A204.1 (cell line): ENCODE results near the gene PSMG3.
"Not testable (repeated sequence)": the region's sequence is repeated elsewhere in the genome, so short reads cannot be mapped to it uniquely, and the experiment has no call there.

Experiments
- FAIRE-seq: peaks from 2 replicates; lab custom pipeline; 2012; peaks lifted over from hg19 to GRCh38; lab: Jason Lieb, UNC

PSMG3 gene

DNA sequence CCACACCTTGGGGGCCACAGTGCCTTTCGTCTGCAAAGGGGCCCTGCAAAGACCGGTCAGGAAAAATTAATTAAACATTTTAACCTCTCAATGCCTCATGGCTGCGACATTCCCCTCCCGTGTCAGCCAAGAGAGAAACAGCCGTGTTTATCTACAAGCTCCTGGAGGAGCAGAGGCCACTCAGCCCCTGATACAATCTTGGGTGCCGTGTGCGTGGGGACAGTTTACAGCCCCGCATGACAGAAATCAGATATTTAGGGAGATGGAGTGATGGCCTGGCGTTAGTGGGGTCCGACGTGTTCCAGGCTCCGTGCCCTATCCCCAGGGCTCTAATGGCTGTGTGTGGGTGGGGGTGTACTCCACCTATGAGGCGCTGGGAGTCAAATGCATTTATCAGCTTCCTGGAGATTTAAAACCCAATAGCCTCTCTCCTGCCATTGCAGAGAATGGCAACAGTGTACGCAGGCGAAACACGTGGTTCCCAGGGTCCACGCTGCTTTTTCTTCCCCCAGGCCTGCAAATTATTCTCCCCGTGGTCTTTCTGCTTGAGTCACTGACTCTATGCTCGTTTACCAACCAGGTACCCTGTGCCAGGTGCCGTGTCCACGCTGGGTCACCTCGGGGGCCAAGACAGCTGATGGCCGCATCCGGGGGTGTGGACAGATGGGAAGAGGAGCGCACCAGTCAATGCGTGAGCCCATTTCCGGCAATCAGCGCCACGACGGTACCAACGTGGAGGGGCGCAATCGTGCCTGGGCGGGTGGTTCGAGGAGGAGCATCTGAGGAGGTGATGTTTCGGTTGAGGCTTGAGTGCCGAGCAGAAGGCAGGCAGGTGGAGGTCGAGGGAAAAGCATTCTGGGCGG lies 26.6 kb upstream of the PSMG3 start:
- FAIRE-seq, result no peak

DNA sequence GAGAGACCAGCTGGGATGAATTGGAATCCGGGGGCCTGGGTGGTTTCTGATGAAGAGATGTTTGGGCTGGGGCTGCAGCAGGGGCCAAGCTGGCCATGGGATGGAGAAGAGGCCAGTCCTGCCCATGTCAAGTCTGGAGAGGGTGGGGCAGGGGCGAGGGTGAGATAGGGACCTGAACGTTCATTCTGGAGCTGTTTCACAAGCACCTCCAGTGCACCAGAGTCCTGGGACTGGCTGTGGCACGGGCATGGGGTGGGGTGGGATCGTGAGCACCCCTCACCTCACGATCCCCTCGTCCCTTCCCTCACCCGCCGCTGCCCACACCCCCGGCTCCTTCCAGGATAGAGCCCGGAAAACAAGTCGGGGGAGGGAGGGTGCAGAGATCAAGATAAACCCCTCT lies 25.8 kb upstream of the PSMG3 start:
- no peak for FAIRE-seq

DNA sequence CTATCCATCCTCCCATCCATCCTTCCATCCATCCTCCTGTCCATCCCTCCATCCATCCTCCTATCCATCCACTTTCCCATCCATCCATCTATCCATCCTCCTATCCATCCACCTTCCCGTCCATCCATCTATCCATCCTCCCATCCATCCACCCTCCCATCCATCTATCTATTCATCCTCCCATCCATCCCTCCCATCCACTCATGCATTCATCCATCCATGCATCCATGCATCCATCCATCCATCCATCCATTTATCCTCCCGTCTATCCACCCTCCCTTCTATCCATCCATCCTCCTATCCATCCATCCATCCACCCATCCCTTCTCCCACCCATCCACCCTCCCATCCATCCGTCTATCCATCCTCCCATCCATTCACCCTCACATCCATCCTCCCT lies 25.2 kb upstream of the PSMG3 start:
- no peak for FAIRE-seq

GRCh38 chr7:1593904-1594421 lies 24.1 kb upstream of the PSMG3 start:
- FAIRE-seq, result no peak

GRCh38 chr7:1593091-1593866 lies 23.4 kb upstream of the PSMG3 start:
- FAIRE-seq, result no peak

DNA sequence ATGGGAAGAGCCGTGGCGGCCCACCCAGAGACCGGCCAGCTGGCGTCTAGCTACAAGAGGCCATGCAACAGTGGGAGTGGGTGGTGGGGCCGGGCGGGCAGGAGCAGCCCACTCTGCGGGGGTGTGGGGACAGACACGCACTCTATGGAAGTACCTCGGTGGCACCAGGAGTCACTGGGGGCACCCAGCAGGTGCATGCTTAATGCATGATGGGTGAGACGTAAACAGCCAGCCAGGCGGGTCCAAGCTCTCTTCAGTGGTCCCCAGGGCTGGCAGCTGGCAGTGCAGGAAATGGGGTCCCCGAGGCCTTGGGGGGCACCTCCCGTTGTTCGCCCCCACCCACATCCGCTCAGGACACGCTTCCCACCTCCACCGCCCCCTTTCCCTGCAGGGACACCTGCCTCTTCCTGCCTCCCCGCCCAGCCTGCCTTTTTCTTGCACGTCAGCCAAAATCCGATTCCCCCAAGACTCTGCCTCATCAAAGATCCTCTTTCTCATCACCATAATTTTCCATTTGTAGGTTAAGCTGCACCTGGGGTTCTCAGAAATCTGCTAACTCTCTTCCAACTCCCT lies 22.6 kb upstream of the PSMG3 start:
- FAIRE-seq, result no peak

GRCh38 chr7:1591876-1592275 lies 22.0 kb upstream of the PSMG3 start:
- FAIRE-seq, result no peak

DNA sequence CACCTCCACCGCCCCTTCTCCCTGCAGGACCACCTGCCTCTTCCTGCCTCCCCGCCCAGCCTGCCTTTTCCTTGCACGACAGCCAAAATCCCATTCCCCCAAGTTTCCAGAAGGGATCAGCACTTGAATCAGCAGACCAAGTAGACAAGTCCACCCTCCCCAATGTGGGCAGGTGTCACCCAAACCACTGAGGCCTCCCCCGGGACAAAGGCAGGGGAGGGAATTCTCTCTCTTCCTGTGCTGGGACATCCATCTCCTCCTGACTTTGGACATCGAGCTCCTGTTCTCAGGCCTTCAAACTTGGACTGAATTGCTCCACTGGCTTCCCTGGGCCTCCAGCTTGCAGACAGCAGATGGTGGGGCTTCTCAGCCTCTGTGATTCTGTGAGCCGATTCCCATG lies 21.6 kb upstream of the PSMG3 start:
- no peak for FAIRE-seq

GRCh38 chr7:1590887-1591286 lies 21.1 kb upstream of the PSMG3 start:
- no peak for FAIRE-seq

- no peak for FAIRE-seq
Observed at GRCh38 chr7:1590476-1590875, 20.6 kb upstream of the PSMG3 start.

- FAIRE-seq, result no peak
Observed at GRCh38 chr7:1588978-1589377, 19.1 kb upstream of the PSMG3 start.

DNA sequence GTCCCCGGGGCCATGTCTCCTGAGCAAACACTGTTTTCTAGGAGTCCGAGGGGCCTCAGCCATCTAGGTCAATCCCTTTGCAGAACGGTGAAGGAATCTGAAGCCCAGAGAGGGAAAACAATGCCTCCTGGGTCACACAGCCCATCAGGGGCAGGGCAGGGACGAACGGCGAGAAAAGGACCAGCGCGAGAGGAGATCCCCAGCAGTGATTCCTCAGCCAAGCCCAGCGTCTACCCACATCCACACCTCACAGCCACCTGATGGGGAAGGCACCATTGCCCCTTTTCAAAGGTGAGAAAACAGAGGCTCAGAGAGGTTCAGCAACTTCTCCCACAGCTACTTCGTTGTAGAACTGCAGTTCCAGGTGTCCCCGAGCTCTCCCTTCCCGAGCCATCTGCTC lies 17.9 kb upstream of the PSMG3 start:
- FAIRE-seq, result no peak

DNA sequence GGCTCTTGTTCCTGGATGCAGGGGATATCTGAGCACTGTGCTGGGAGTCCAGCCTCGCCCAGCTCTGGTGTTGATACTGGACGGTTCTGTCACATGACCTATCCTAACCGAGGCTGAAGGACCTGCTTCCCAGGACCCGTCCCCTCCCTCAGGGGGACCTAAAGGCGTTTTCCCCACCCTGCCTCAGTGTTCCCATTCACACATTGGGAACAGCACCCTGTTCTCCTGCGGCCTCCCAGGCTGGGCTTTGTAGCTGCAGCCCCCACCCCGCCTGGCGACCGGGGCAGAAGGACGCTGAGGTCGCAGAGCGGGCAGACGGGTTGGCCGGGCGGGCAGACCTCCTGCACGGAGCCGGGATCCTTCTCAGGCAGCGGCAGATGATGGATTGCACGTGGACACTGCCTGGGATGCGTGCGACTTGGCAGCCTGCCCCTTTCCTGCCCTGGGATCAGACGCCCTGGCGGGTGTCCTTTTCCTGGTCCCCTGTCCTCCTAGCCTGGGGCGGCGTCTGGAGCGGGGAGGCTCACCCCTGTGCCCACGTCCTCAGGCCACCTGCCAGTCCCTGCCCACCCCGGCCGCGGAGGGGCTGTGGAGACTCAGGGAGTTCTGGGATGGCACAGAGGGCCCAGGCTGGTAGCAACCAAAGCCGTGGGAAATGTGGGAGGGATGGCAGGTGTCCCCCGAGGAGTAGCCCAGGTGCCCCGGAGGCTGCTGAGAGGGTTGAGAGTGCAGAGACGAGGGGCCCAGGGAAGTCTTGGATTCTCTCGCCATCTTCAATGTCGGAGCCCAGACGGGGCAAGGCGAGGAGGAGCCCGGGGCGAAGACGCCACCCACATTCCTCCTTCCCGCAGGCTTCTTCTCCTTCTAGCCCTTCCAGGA lies 17.2 kb upstream of the PSMG3 start:
- no peak for FAIRE-seq

- no peak for FAIRE-seq
Observed at GRCh38 chr7:1586126-1586826, 16.4 kb upstream of the PSMG3 start.

DNA sequence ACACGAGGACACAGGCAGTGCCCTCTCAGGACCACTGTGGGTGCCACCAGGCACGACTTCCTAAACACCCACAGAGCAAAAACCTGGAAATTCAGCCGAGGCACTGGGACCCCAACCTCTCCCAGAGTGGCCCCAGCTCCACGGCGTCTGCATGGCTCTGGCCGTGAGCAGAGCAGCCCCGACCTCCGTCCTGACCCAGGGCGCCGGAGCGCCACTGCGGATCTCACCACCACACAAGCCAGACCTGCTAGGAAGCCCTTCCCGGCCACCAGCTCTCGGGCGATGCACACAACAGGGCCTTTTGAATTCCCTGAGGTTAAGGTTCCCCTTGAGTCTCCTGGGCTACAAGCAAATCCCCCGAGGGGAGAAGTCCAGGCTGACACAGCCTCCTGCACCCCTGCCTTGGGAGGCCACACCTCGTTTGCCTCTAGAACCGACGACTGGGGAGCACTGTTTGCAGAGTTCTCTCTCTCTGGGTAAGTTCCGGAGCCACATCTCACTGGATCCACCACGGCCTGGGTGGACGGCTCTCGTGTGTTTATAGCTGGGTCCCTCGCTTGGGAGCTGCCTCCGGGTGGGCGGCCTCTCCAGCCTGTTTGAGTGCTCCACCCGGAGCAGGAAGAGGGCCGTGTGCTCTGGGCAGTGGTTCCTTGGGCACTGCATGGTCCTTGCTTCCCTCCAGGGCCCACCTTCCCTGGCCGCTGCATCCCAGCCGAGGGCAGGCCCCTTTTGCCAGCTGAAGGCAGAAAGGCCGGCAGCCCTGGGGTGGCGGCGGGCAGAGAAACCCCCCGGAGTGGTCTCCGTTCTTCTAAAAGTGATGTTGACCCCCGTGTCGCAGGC lies 15.5 kb upstream of the PSMG3 start:
- no peak for FAIRE-seq

DNA sequence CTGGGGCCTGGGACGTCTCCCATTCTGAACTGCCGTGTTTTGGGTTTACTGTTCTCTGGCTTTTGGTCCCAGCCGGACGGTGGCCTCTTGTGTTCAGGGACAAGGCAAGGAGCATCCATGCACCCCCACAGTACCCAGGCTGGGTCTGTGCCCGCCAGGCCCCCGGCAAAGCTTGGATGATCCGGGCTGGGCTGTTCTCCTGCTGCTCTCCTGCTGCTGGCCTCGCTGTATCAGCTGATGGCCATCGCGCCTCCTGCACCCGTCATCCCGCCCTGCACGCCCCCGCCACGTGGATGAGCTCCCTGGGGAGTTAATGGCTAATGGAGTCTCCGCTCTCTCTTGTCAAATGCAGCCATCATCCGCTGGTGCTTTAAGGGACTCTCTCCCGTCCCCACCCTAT lies 14.9 kb upstream of the PSMG3 start:
- FAIRE-seq, result no peak

- not testable (repeated sequence) for FAIRE-seq
Observed at GRCh38 chr7:1583241-1583930, 13.6 kb upstream of the PSMG3 start.

DNA sequence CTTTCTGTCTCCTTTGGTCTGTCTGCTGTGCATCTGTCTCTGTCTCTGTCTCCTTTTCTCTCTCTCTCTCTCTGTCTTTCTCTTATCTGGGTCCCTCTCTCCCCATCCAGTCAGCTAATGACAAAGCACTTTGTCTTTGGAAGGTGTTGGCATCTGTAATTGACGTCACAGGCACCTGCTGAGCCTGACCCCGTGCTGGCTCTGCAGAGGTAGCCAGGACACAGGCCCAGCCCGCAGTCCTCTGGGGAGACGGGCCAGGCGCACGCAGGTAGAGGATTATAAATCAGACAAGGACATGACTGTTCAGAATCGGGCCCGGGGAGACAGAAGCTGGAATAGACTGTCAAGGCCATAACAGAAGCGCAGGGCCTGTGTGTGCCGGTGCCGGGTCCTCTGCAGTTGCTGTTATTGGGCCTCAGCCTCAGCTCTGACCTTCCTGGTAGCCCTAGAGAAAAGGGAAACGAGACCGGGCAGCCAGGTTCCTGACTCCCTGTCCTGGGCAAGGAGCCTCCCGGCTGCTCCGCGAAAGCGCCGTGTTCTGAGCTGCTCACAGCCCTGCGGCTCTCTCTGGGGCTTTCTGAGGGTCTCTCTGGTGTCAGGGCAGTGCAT lies 10.7 kb upstream of the PSMG3 start:
- no peak for FAIRE-seq
